Breast epithelium (tissue), 3 donors: ENCODE measurements around the gene MT1E.

Experiments
- CTCF ChIP-seq, 3 donors: fragments of 450-650 bp; IDR thresholded peaks; one replicate each; pipeline ENCODE4 v1.5.1; 2016 to 2017; ENCODE audit warnings: antibody characterized with exemption in 3 of 3, mild to moderate bottlenecking in 3 of 3, moderate library complexity in 3 of 3
- POLR2A ChIP-seq: fragments of 450-650 bp; IDR thresholded peaks from one replicate; pipeline ENCODE4 v1.6.1; 2016; ENCODE audit warnings: antibody characterized with exemption, mild to moderate bottlenecking, moderate library complexity

GRCh38 chr16:56653218-56653617 is 27.6 kb downstream of the MT1E start:
- TF ChIP-seq CTCF (IDR thresholded peaks at IDR 0.05): no peak
- no peak for TF ChIP-seq POLR2A
